Neuron (in vitro differentiated cells): ENCODE data around the gene TRMT1L.

ENCODE experiments used
- H2AFZ ChIP-seq: one replicate; pipeline ENCODE4 v1.6.1; 2013; ENCODE audit warnings: low read depth, mild to moderate bottlenecking, inconsistent platforms, low read length, moderate library complexity
- H3K27me3 ChIP-seq: one replicate; pipeline ENCODE4 v1.6.1; 2013; ENCODE audit warnings: low read length; ENCODE audit not compliant: insufficient read depth
- H3K36me3 ChIP-seq: one replicate; pipeline ENCODE4 v1.6.1; 2013; ENCODE audit warnings: low read length; ENCODE audit not compliant: insufficient read depth
- H3K4me1 ChIP-seq: one replicate; pipeline ENCODE4 v1.6.1; 2013; ENCODE audit warnings: low read length; ENCODE audit not compliant: insufficient read depth
- H3K4me3 ChIP-seq: 2 replicates; pipeline ENCODE4 v1.5.1; 2013; ENCODE audit warnings: mild to moderate bottlenecking, low read length, moderate library complexity
- H3K9me3 ChIP-seq: one replicate; pipeline ENCODE4 v1.6.1; 2013; ENCODE audit warnings: low read length

Gene TRMT1L

GRCh38 chr1:185068341-185068740, 88.4 kb downstream of the TRMT1L start:
- no peak overlapping the region for H2AFZ ChIP-seq
- H3K9me3 ChIP-seq: peaks cover 7% of the 10 kb centered on the region
- H3K4me1 ChIP-seq: no peaks in the 10 kb centered on the region
- H3K27me3 ChIP-seq: no peaks in the 10 kb centered on the region
- H3K36me3 ChIP-seq: peaks cover 3% of the 10 kb centered on the region
- H3K4me3 ChIP-seq: no peak overlapping the region
